HepG2 (cell line): ENCODE measurements around the gene FAM170A. TPM values are rescaled to one million over a fixed set of nuclear protein-coding genes. Genes with fewer than 3 reads are reported as not detected.

Experiments
- ATAC-seq: fragments of 200-7000 bp; cut with Tn5 transposase; 3 replicates; pipeline ENCODE4 v1.9.1; 2020; ENCODE audit warnings: mild to moderate bottlenecking, moderate library complexity
- BruUV-seq: library from RNA; stranded (reverse); fragments of 400-500 nt; replicated peaks from 2 replicates; lab custom pipeline; 2021; lab: Mats Ljungman, UMichigan
- CTCF ChIA-PET: fragments of 300-600 bp; formaldehyde crosslinking; extraction: SDS; loops from one replicate; lab custom pipeline; 2021; ENCODE audit warnings: low total read pairs, inconsistent platforms, low intra/inter-chr PET ratio; lab: Yijun Ruan, JAX
- POLR2A ChIA-PET: fragments of 350-600 bp; sonication (Branson Sonifier 250); formaldehyde crosslinking; loops from one replicate; lab custom pipeline; 2020; ENCODE audit warnings: antibody characterized with exemption, inconsistent platforms; lab: Yijun Ruan, JAX
- DNase-seq: peaks from one replicate; pipeline ENCODE4 v3.0.0-alpha.2; 2015; ENCODE audit warnings: low spot score
- FAIRE-seq: peaks from 3 replicates; lab custom pipeline; 2011; peaks lifted over from hg19 to GRCh38; lab: Jason Lieb, UNC
- H2AFZ ChIP-seq: one replicate; pipeline ENCODE4 v1.6.1; 2011; ENCODE audit warnings: low read length, inconsistent platforms
- H3K27ac ChIP-seq: fragments of 300-600 bp; 3 replicates; pipeline ENCODE4 v1.8.0; 2011; ENCODE audit warnings: mixed run types, mild to moderate bottlenecking, mixed read lengths, low read length, inconsistent platforms; ENCODE audit not compliant: insufficient read depth; ENCODE audit errors: extremely low read length
- H3K27me3 ChIP-seq, 2 experiments: fragments of 200-600 bp in 1 of 2; 2 replicates in 1 of 2; 3 replicates in 1 of 2; pipeline versions ENCODE4 v1.6.0 to v1.8.0; 2011; ENCODE audit warnings: low read length in 2 of 2, mild to moderate bottlenecking in 2 of 2, moderate library complexity in 2 of 2, inconsistent platforms in 1 of 2; ENCODE audit not compliant: insufficient read depth in 2 of 2, control insufficient read depth in 1 of 2
- H3K36me3 ChIP-seq, 2 experiments: fragments of 200-600 bp in 1 of 2; replicated peaks in 1 of 2; 2 replicates in 1 of 2; 3 replicates in 1 of 2; pipeline versions ENCODE4 v1.5.1 to v1.8.0; 2011; ENCODE audit warnings: low read length in 2 of 2, inconsistent platforms in 1 of 2; ENCODE audit not compliant: insufficient read depth in 2 of 2, control insufficient read depth in 1 of 2
- H3K4me1 ChIP-seq: 2 replicates; pipeline ENCODE4 v1.5.1; 2012; ENCODE audit warnings: low read length, inconsistent platforms; ENCODE audit not compliant: insufficient read depth
- H3K4me2 ChIP-seq: 2 replicates; pipeline ENCODE4 v1.6.0; 2011; ENCODE audit warnings: low read depth, low read length, inconsistent platforms
- H3K4me3 ChIP-seq, 3 experiments: fragments of 200-600 bp in 1 of 3; sonication (generic), shearing (Covaris generic) in 1 of 3; replicated peaks in 1 of 3; 2 replicates each; pipeline ENCODE4 v1.5.1; 2011 to 2016; ENCODE audit warnings: low read length in 3 of 3, inconsistent platforms in 2 of 3, low read depth in 2 of 3, mild to moderate bottlenecking in 2 of 3, control low read depth in 1 of 3, mixed read lengths in 1 of 3; ENCODE audit not compliant: insufficient read depth in 1 of 3
- H3K79me2 ChIP-seq: one replicate; pipeline ENCODE4 v1.6.1; 2011; ENCODE audit warnings: low read length, inconsistent platforms; ENCODE audit not compliant: insufficient read depth
- H3K9ac ChIP-seq: 2 replicates; pipeline ENCODE4 v1.6.0; 2011; ENCODE audit warnings: mild to moderate bottlenecking, low read depth, low read length, inconsistent platforms; ENCODE audit not compliant: insufficient read depth
- H3K9me3 ChIP-seq: 2 replicates; pipeline ENCODE4 v1.5.1; 2012; ENCODE audit warnings: mild to moderate bottlenecking, low read length
- H4K20me1 ChIP-seq: 2 replicates; pipeline ENCODE4 v1.6.0; 2011; ENCODE audit warnings: inconsistent platforms, mild to moderate bottlenecking, low read length, moderate library complexity; ENCODE audit not compliant: insufficient read depth
- ETV5 ChIP-seq: IDR thresholded peaks from 2 replicates; pipeline ENCODE4 v1.6.1; 2018; ENCODE audit warnings: missing biosample characterization, missing genetic modification reagents, inconsistent platforms, borderline replicate concordance
- FOXO1 ChIP-seq: sonication (generic); formaldehyde crosslinking; IDR thresholded peaks from 2 replicates; pipeline ENCODE4 v1.4.0; 2020; ENCODE audit warnings: missing genetic modification reagents
- GABPB1 ChIP-seq: IDR thresholded peaks from 2 replicates; pipeline ENCODE4 v1.6.1; 2016; ENCODE audit warnings: mild to moderate bottlenecking, missing genetic modification reagents, moderate library complexity, missing compliant biosample characterization
- HNF4A ChIP-seq: sonication (generic); formaldehyde crosslinking; IDR thresholded peaks from 2 replicates; pipeline ENCODE4 v1.4.0; 2020; ENCODE audit warnings: missing genetic modification reagents
- JARID2 ChIP-seq: sonication (generic); formaldehyde crosslinking; IDR thresholded peaks from 2 replicates; pipeline ENCODE4 v1.8.1; 2023; ENCODE audit warnings: missing genetic modification reagents, inconsistent platforms; ENCODE audit not compliant: insufficient replicate concordance
- MAF1 ChIP-seq: sonication (generic); formaldehyde crosslinking; IDR thresholded peaks from 2 replicates; pipeline ENCODE4 v1.5.0; 2020; ENCODE audit warnings: missing genetic modification reagents, borderline replicate concordance
- MLLT10 ChIP-seq: sonication (generic); formaldehyde crosslinking; IDR thresholded peaks from 2 replicates; pipeline ENCODE4 v1.4.0; 2020; ENCODE audit warnings: missing genetic modification reagents
- NCOA2 ChIP-seq: sonication (generic); formaldehyde crosslinking; IDR thresholded peaks from 2 replicates; pipeline ENCODE4 v1.8.0; 2022; ENCODE audit warnings: inconsistent platforms
- NFE2L1 ChIP-seq: sonication (generic); formaldehyde crosslinking; IDR thresholded peaks from 2 replicates; pipeline ENCODE4 v1.4.0; 2020; ENCODE audit warnings: missing genetic modification reagents, mild to moderate bottlenecking, borderline replicate concordance
- PAWR ChIP-seq: sonication (generic); formaldehyde crosslinking; IDR thresholded peaks from 2 replicates; pipeline ENCODE4 v1.4.0; 2020; ENCODE audit warnings: missing genetic modification reagents, mild to moderate bottlenecking, borderline replicate concordance
- PRMT3 ChIP-seq: sonication (generic); formaldehyde crosslinking; IDR thresholded peaks from 2 replicates; pipeline ENCODE4 v1.8.1; 2022; ENCODE audit warnings: low read depth, mild to moderate bottlenecking, moderate library complexity, missing genetic modification reagents, borderline replicate concordance
- RNF2 ChIP-seq: fragments of 450-650 bp; conservative IDR thresholded peaks from 2 replicates; pipeline ENCODE4 v1.6.1; 2016; ENCODE audit warnings: low read depth
- SKI ChIP-seq: fragments of 450-650 bp; IDR thresholded peaks from one replicate; pipeline ENCODE4 v1.6.1; 2018; ENCODE audit warnings: mild to moderate bottlenecking; ENCODE audit not compliant: partially characterized antibody
- TBL1XR1 ChIP-seq: fragments of 150-350 bp; IDR thresholded peaks from 2 replicates; pipeline ENCODE4 v1.6.1; 2014; ENCODE audit warnings: borderline replicate concordance, low read length; ENCODE audit not compliant: partially characterized antibody
- ZKSCAN1 ChIP-seq: fragments of 150-350 bp; IDR thresholded peaks from 2 replicates; pipeline ENCODE4 v1.6.1; 2014; ENCODE audit warnings: low read length
- ZMAT3 ChIP-seq: sonication (generic); formaldehyde crosslinking; conservative IDR thresholded peaks from 2 replicates; pipeline ENCODE4 v1.7.0; 2021; ENCODE audit warnings: missing genetic modification reagents
- ZNF644 ChIP-seq: IDR thresholded peaks from 2 replicates; pipeline ENCODE4 v1.6.1; 2016; ENCODE audit warnings: low read depth
- ZNF678 ChIP-seq: sonication (generic); formaldehyde crosslinking; IDR thresholded peaks from 2 replicates; pipeline ENCODE4 v1.4.0; 2020; ENCODE audit warnings: mild to moderate bottlenecking, missing genetic modification reagents
- WGBS: methylation state at CpG from one replicate; pipeline ENCODE4 v1.1.6; 2017; ENCODE audit warnings: low lambda C conversion rate; 5-methylcytosine and 5-hydroxymethylcytosine counted together
- in situ Hi-C: cut with HindIII; loops from 2 replicates; pipeline ENCODE4 v1.10.0; 2017; ENCODE audit warnings: low pct_unique_long_range_greater_than_20kb; ENCODE audit not compliant: extremely low pct_ligation_motif_present
- intact Hi-C: fragments of 100-400 bp; cut with micrococcal nuclease; formaldehyde crosslinking; loops from one replicate; pipeline ENCODE4 v1.10.0; 2022; ENCODE audit not compliant: unreplicated experiment
- polyA plus RNA-seq, 8 experiments: library from polyadenylated mRNA; depleted of rRNA in 3 of 8; stranded (reverse) in 7 of 8; unstranded in 1 of 8; fragments of >200 nt; fragmentation: Illumina TruSeq in 4 of 8; extraction: Trizol in 4 of 8; gene quantifications; 2 replicates each; pipeline versions ENCODE4 v1.2.1 to v1.2.3, GENCODE V29; 2011 to 2016; ENCODE audit warnings: low read depth in 4 of 8, missing spikeins in 1 of 8, mixed read lengths in 1 of 8; ENCODE audit not compliant: insufficient read depth in 1 of 8
- total RNA-seq, 5 experiments: library from RNA; depleted of rRNA; stranded (reverse); fragments of >200 nt; fragmentation: Illumina TruSeq; extraction: Trizol; gene quantifications; 2 replicates each; pipeline ENCODE4 v1.2.3, GENCODE V29; 2016; ENCODE audit warnings: low read depth in 1 of 5
- TF ChIP-seq, protein P1 (sequence below): sonication (generic); formaldehyde crosslinking; IDR thresholded peaks from 2 replicates; pipeline ENCODE4 v1.5.0; 2020; ENCODE audit warnings: mild to moderate bottlenecking, missing genetic modification reagents
- TF ChIP-seq, protein P2 (sequence below): sonication (generic); formaldehyde crosslinking; conservative IDR thresholded peaks from 2 replicates; pipeline ENCODE4 v1.8.0; 2022; ENCODE audit warnings: mild to moderate bottlenecking, moderate library complexity, missing genetic modification reagents

FAM170A gene
- total and polyA plus RNA-seq, 2 of the 13 experiments (the other 11 are each of a cell fraction or from before 2014, with no cell fraction given), result 0.09 TPM; not detected in 1

DNA sequence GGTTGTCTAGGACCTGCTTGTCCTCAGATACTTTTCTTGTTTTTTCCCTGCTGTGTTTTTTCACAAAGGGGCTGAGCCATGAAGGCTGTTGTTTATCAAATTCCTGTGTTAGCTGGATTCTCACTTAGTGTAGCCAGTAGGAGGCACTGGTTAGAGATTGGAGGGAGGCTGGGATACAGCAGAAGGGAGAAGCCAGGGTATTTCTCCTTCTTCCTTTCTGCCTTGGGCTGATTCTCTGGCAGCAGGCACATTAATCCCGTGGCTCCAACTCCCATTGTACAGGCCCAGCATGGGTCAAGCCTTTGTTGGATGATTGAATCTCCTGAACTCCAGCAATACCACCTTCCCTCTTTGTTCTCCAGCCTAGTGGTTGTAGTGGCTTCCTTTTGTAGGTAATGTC is 46.4 kb upstream of the FAM170A start:
- H3K9me3 ChIP-seq, result no peaks in the 10 kb centered on the region
- H3K27me3 ChIP-seq, result no peaks in the 10 kb centered on the region; a peak in 1 of 5 replicates
- POLR2A ChIA-PET, result no interaction called here
- H3K4me2 ChIP-seq, result no peak overlapping the region
- no peak overlapping the region for H3K4me3 ChIP-seq
- H3K79me2 ChIP-seq, result no peaks in the 10 kb centered on the region
- DNase-seq, result no peak
- no peaks in the 10 kb centered on the region for H3K4me1 ChIP-seq
- intact Hi-C loops, result no loop called here
- no peaks in the 10 kb centered on the region for H4K20me1 ChIP-seq
- no peak overlapping the region for H2AFZ ChIP-seq
- WGBS, result 0% methylated on average over 1 of the region's 1 CpG
- H3K9ac ChIP-seq, result no peak overlapping the region
- TF ChIP-seq ZKSCAN1 (no peak), MAF1 (CRISPR knock-in tag) (no peak), ZNF644 (CRISPR knock-in tag) (no peak), MLLT10 (CRISPR knock-in tag) (no peak), ZMAT3 (CRISPR knock-in tag) (no peak), NFE2L1 (CRISPR knock-in tag) (no peak), PAWR (CRISPR knock-in tag) (no peak), RNF2 (no peak), PRMT3 (CRISPR knock-in tag) (no peak), ETV5 (no peak), SKI (no peak), ZNF678 (CRISPR knock-in tag) (no peak), NCOA2 (no peak), FOXO1 (no peak), TBL1XR1 (no peak), JARID2 (no peak), HNF4A (CRISPR knock-in tag) (no peak), GABPB1 (no peak)
- TF ChIP-seq, protein P1, sequence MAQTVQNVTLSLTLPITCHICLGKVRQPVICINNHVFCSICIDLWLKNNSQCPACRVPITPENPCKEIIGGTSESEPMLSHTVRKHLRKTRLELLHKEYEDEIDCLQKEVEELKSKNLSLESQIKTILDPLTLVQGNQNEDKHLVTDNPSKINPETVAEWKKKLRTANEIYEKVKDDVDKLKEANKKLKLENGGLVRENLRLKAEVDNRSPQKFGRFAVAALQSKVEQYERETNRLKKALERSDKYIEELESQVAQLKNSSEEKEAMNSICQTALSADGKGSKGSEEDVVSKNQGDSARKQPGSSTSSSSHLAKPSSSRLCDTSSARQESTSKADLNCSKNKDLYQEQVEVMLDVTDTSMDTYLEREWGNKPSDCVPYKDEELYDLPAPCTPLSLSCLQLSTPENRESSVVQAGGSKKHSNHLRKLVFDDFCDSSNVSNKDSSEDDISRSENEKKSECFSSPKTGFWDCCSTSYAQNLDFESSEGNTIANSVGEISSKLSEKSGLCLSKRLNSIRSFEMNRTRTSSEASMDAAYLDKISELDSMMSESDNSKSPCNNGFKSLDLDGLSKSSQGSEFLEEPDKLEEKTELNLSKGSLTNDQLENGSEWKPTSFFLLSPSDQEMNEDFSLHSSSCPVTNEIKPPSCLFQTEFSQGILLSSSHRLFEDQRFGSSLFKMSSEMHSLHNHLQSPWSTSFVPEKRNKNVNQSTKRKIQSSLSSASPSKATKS, result no peak
- TF ChIP-seq, protein P2, sequence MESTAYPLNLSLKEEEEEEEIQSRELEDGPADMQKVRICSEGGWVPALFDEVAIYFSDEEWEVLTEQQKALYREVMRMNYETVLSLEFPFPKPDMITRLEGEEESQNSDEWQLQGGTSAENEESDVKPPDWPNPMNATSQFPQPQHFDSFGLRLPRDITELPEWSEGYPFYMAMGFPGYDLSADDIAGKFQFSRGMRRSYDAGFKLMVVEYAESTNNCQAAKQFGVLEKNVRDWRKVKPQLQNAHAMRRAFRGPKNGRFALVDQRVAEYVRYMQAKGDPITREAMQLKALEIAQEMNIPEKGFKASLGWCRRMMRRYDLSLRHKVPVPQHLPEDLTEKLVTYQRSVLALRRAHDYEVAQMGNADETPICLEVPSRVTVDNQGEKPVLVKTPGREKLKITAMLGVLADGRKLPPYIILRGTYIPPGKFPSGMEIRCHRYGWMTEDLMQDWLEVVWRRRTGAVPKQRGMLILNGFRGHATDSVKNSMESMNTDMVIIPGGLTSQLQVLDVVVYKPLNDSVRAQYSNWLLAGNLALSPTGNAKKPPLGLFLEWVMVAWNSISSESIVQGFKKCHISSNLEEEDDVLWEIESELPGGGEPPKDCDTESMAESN (CRISPR knock-in tag), result no peak
- TF ChIP-seq, all 625 proteins: peak for 0
- Histone ChIP-seq H3K27ac (no peak overlapping the region), H3K36me3 (no peaks in the 10 kb centered on the region)
- no TSS peak for BruUV-seq
- CTCF ChIA-PET, result no interaction called here
- in situ Hi-C loops, result no loop called here
- no peak for ATAC-seq
- FAIRE-seq, result no peak
